ENCODE results near the gene GOPC. TPM values are rescaled to one million over a fixed set of nuclear protein-coding genes. Genes with fewer than 3 reads are reported as not detected.

GOPC gene
- total and polyA plus RNA-seq, 2 of the 13 experiments (the other 11 are each of a cell fraction or from before 2014, with no cell fraction given): 20.9 to 41.5 TPM

DNA sequence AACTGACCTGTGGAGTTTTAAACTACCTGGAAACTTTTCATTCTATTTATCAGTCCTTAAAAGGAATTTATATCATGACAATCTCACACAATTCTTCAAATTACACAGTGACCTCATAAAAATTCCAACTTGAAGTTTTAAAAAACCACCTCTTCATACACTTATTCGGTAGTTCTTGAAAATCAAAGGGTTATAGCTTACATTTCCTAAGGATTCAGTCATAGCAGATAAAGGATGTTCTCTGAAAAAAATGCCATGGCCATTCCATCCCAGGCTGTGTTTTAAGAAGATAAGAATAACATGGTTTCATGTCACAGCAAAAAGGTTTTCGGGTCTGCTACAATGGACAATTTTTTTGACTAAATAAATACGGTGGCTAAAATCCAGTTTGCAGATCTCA lies 41.2 kb downstream of the GOPC start:
- POLR2A ChIA-PET: no interaction called here
- CTCF ChIA-PET (ENCODE audit: low intra/inter-chr PET ratio, low total read pairs): no interaction called here
- Histone ChIP-seq H3K9ac (ENCODE audit: insufficient read depth, low read depth, low read length) (no peak overlapping the region), H3K27ac (ENCODE audit: extremely low read length, insufficient read depth, low read length) (no peak overlapping the region), H3K27me3 (ENCODE audit: control insufficient read depth in 1 of 2, insufficient read depth in 2 of 2, low read length in 2 of 2) (no peaks in the 10 kb centered on the region), H4K20me1 (ENCODE audit: insufficient read depth, low read length) (no peaks in the 10 kb centered on the region), H3K4me2 (ENCODE audit: low read depth, low read length) (no peak overlapping the region), H3K9me3 (ENCODE audit: low read length) (no peaks in the 10 kb centered on the region), H3K4me1 (ENCODE audit: insufficient read depth, low read length) (no peaks in the 10 kb centered on the region), H3K36me3 (replicated peaks in 1 of 2; ENCODE audit: control insufficient read depth in 1 of 2, insufficient read depth in 2 of 2, low read length in 2 of 2) (peaks cover 12 to 30% of the 10 kb centered on the region in 2 experiments), H2AFZ (ENCODE audit: low read length) (no peak overlapping the region), H3K4me3 (replicated peaks in 1 of 3; ENCODE audit: insufficient read depth in 1 of 3, low read depth in 2 of 3, low read length in 3 of 3) (no peak overlapping the region), H3K79me2 (ENCODE audit: insufficient read depth, low read length) (no peaks in the 10 kb centered on the region)
- TF ChIP-seq, protein P1, sequence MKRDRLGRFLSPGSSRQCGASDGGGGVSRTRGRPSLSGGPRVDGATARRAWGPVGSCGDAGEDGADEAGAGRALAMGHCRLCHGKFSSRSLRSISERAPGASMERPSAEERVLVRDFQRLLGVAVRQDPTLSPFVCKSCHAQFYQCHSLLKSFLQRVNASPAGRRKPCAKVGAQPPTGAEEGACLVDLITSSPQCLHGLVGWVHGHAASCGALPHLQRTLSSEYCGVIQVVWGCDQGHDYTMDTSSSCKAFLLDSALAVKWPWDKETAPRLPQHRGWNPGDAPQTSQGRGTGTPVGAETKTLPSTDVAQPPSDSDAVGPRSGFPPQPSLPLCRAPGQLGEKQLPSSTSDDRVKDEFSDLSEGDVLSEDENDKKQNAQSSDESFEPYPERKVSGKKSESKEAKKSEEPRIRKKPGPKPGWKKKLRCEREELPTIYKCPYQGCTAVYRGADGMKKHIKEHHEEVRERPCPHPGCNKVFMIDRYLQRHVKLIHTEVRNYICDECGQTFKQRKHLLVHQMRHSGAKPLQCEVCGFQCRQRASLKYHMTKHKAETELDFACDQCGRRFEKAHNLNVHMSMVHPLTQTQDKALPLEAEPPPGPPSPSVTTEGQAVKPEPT (CRISPR knock-in tag; IDR thresholded peaks at IDR 0.05; ENCODE audit: low read depth): no peak
- no peak for TF ChIP-seq SMARCC2 (IDR thresholded peaks at IDR 0.05)
- TF ChIP-seq, protein P2, sequence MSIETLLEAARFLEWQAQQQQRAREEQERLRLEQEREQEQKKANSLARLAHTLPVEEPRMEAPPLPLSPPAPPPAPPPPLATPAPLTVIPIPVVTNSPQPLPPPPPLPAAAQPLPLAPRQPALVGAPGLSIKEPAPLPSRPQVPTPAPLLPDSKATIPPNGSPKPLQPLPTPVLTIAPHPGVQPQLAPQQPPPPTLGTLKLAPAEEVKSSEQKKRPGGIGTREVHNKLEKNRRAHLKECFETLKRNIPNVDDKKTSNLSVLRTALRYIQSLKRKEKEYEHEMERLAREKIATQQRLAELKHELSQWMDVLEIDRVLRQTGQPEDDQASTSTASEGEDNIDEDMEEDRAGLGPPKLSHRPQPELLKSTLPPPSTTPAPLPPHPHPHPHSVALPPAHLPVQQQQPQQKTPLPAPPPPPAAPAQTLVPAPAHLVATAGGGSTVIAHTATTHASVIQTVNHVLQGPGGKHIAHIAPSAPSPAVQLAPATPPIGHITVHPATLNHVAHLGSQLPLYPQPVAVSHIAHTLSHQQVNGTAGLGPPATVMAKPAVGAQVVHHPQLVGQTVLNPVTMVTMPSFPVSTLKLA (IDR thresholded peaks at IDR 0.05): no peak
- no peak for TF ChIP-seq NFATC3 (CRISPR knock-in tag; IDR thresholded peaks at IDR 0.05)
- TF ChIP-seq ZNF558 (CRISPR knock-in tag; IDR thresholded peaks at IDR 0.05; ENCODE audit: borderline replicate concordance): no peak
- TF ChIP-seq HDAC2 (CRISPR knock-in tag; IDR thresholded peaks at IDR 0.05): no peak
- TF ChIP-seq, protein P3, sequence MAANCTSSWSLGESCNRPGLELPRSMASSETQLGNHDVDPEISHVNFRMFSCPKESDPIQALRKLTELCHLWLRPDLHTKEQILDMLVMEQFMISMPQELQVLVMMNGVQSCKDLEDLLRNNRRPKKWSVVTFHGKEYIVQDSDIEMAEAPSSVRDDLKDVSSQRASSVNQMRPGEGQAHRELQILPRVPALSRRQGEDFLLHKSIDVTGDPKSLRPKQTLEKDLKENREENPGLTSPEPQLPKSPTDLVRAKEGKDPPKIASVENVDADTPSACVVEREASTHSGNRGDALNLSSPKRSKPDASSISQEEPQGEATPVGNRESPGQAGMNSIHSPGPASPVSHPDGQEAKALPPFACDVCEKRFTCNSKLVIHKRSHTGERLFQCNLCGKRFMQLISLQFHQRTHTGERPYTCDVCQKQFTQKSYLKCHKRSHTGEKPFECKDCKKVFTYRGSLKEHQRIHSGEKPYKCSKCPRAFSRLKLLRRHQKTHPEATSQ (CRISPR knock-in tag; IDR thresholded peaks at IDR 0.05; ENCODE audit: borderline replicate concordance): no peak
- no peak for TF ChIP-seq ZNF20 (CRISPR knock-in tag; IDR thresholded peaks at IDR 0.05)
- TF ChIP-seq ELF3 (CRISPR knock-in tag; IDR thresholded peaks at IDR 0.05): no peak
- TF ChIP-seq, protein P4, sequence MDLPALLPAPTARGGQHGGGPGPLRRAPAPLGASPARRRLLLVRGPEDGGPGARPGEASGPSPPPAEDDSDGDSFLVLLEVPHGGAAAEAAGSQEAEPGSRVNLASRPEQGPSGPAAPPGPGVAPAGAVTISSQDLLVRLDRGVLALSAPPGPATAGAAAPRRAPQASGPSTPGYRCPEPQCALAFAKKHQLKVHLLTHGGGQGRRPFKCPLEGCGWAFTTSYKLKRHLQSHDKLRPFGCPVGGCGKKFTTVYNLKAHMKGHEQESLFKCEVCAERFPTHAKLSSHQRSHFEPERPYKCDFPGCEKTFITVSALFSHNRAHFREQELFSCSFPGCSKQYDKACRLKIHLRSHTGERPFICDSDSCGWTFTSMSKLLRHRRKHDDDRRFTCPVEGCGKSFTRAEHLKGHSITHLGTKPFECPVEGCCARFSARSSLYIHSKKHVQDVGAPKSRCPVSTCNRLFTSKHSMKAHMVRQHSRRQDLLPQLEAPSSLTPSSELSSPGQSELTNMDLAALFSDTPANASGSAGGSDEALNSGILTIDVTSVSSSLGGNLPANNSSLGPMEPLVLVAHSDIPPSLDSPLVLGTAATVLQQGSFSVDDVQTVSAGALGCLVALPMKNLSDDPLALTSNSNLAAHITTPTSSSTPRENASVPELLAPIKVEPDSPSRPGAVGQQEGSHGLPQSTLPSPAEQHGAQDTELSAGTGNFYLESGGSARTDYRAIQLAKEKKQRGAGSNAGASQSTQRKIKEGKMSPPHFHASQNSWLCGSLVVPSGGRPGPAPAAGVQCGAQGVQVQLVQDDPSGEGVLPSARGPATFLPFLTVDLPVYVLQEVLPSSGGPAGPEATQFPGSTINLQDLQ (CRISPR knock-in tag; IDR thresholded peaks at IDR 0.05): no peak
- intact Hi-C loops (cut with micrococcal nuclease; ENCODE audit: unreplicated experiment): no loop called here
- DNase-seq (ENCODE audit: low spot score): no peak
- WGBS (ENCODE audit: low lambda C conversion rate): 94% methylated on average over 3 of the region's 3 CpGs
- ATAC-seq: no peak
- BruUV-seq (replicated peaks): TSS peak; percentile 13
- in situ Hi-C loops (cut with HindIII; ENCODE audit: extremely low pct_ligation_motif_present, low pct_unique_long_range_greater_than_20kb): no loop called here
- no peak for FAIRE-seq
